GM21529 (cell line): ENCODE measurements around the gene MAPK6.

ENCODE experiments used
- ATAC-seq: cut with Tn5 transposase; IDR thresholded peaks from one replicate; pipeline ENCODE4 v1.9.1; 2021; ENCODE audit not compliant: unreplicated experiment

MAPK6 gene

DNA sequence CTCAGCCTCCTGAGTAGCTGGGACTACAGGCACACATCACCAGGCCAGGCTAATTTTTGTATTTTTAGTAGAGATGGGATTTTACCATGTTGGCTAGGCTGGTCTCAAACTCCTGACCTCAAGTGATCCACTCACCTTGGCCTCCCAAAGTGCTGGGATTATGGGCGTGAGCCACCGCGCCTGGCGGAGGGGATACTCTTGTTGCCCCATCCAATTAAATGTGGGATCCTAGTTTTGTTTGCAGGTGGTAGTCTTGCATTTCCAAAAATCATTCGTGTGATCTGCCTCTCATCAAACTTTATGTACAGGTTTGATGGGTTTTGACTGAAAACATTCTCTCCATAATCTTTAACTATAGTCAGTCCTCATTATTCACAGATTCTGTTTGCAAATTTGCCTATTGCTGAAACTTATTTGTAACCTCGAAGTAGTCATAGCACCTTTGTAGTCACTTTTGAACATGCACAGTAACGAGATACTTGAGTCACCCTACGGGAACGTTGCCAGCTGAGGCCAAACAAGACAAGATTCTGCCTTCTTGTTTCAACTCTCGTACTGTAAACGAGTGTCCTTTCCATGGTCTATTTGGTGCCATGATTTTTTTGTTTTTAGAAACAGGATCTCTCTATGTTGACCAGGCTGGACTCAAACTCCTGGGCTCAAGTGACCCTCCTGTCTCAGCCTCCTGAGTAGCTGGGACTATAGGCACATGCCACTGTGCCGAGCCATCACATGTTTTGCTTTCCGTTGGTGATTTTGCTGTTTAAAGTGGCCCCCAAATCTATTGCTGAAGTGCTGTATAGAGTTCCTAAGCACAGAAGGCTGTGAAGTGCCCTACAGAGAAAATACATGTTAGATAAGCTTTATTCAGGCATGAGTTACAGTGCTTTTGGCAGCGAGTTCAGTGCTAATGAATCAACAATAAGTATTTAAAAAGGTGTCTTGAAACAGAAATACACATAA lies 8.1 kb upstream of the MAPK6 start:
- ATAC-seq: no peak

DNA sequence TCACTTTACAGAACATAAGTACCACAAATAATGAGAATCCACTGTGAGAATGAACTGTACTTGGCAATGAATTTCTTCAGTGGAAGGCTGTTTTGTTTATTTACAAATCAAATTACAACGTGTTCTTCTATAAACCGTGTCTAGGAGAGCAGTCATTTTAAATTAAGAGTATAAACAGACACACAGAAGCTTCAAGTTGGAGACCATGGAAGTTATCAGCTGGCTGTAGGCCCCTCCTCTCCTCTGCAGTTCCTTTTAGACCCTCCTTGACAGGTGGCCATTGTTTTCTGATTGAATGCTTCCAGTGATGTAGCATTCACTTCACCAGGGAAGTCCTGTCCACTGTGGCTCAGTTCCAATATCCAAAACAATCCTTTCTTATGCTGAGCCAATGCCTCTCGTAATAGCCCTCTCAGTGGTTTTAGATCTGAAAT lies 7.3 kb upstream of the MAPK6 start:
- no peak for ATAC-seq

DNA sequence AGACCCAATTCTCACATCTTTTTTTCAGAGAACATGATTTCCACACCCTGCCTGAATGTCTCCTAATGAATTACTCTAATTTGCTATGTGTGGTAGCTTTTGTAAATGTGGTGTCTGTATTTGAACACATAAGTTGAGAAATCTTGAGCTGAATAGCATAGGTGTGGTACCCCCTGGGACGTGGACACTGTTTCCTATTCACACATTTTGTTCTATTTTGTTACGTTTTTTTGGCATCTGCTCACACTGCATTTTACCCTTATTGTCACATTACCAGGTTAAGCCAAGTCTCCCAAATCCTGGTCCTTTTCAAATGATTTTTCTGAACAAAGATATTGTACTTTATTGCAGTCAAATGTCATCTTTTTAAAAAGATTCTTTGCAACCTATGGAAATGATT lies 6.8 kb upstream of the MAPK6 start:
- no peak for ATAC-seq

DNA sequence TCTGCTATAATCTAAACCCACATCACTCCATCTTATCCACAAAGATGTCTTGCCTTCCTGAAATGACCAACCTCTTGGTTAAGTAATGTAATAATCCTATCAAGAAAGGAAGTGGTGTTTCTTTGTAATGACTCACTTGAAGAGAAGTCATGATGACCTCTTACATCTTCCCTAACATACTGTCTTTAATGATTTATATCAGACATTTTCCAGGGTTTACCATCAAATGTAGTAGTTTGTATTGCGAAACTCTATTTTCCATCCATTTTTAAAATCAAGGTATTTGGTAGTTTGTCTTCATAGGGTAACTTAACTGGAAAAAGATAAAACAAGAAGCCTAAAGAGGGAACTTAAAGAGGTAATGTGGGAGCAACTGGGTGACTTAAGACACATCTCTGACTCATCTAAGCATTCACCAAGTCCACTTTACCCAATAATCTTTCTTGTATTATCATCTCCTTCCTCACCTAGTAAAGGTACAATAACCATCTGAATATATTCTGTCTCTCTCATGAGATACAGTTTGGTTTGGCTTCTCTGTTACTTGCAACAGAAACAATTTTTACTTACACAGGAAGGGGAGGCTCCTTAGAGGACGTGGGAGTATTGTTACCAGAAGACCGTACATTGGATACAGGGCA lies 5.7 kb upstream of the MAPK6 start:
- no peak for ATAC-seq

DNA sequence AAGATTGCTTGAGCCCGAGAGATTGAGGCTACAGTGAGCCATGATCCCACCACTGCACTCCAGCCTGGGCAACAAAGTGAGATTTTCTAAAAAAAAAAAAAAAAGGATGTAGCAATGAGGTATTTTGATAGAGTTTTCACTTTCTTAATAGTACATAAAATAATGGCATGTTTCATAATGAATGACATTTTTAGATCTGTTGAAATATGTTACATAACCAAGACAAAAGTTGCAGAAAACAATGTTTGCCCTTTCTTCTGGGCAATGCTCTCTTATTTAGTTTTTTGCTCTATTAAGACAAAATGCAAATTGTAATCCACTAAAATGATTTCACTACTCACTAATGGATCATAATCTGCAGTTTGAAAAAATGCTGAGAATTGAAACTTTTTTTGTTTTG lies 4.4 kb upstream of the MAPK6 start:
- ATAC-seq: no peak

DNA sequence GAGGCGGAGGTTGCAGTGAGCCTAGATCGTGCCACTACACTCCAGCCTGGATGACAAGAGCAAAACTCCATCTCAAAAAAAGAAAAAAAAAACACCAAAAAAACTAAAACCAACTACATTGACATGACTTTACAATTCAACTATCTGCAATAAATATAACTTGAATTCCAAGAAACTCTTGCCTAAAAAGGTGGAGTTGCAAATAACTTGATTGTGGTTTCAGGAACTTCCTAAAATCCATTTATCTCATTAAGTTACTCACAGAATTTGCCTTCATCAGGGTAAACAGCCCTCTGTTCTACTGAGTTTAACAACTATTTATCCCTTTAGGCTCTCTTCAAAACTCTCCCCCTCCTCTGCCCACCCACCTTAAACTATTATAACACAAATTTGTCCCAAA lies 2.7 kb upstream of the MAPK6 start:
- ATAC-seq: no peak

DNA sequence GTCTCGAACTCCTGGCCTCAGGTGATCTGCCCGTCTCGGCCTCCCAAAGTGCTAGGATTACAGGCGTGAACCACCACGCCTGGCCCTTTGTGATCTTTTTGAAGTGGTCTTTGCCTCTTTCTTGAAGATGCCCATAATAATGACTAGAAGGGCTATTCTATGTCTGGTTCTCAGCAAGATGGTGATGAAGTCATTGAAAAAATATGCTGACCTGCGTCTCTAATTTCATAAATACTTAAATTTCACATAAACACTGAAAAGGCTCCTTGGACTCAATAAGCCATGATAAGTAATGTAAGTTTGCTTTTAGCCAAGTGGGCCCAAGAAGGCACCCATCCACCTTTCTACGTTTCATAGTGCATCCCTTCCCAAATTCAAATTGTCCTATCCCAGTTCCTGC lies 775 bp upstream of the MAPK6 start:
- ATAC-seq: no peak

DNA sequence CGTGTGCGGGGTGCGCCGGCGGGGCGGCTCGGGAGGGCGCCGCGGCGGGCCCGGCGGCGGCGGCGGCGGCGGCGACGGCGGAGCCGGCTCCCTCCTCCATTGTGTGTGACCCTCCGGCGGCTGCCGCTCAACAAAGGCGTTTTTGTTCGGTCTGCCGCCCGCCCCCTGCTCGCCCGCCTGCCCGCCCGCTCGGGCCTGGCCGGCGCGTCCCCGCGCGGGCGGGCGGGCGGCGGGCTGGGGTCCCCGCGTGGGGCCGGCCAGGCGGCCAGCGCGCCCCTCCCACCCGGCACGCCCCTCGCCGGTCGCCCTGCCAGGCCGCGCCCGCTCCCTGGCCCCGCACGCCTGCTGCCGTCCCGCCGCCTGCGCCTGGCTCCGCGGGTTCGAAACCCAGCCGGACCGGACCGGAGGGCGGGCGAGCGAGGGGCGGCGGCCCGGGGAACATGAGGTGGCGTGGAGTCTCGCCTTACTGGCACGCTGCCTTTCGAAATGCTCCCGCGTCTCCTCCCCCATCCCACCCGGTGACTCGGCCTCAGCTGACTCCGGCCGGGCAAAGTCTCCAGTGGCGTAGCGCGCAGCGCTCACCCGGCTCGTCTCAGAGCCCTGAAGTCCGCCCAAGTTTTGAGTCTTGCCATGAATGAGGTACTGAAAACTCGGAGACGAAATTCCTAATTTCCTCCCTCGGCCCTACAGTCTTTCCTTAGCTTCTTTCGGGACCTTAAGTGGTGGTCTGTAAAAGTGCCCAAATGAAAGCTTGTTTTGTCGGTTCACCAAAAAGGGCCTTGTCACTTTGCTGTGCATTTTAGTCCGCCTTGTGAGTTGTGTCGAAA lies 588 bp downstream of the MAPK6 start:
- peak; percentile 47 for ATAC-seq

DNA sequence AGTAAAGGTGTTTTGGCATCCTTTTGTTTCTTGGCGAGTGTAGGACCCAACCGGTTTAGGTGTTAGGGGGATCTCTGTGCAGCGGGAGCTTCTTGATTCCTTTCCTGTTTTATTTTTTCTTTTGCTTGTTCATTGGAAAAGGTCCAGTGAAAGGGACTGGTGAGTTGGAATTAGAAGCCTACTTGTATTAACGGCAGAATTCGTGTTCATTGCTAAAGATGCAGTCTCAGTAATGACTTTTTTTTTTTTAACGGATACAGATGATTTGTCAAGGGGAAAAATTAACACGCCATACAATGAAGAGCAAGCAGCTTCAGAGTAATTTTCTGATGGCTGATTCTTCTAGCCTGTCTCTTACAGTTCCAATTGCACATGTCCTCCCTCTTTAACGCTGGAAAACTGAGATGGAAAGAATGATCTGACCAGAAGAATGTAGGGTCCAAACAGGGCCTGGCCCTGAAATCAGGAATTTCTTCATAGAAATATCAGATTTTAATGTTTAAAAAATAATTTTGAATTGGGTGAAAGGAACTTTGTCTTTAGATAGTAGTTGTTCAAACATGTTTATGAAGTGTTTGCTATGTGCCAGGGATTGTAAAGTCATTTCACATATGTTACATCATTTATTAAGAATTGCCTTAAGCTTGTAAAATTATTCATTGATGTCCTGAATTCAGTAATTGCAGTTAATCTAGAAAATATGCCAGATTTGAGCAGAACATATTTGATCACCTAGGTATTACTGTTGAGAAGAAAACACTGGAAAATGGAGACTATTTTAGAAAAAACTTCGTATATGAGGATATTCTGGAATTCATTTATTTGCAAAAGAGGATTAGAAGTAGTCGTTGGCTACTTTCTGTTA lies 1.4 kb downstream of the MAPK6 start:
- ATAC-seq: no peak

DNA sequence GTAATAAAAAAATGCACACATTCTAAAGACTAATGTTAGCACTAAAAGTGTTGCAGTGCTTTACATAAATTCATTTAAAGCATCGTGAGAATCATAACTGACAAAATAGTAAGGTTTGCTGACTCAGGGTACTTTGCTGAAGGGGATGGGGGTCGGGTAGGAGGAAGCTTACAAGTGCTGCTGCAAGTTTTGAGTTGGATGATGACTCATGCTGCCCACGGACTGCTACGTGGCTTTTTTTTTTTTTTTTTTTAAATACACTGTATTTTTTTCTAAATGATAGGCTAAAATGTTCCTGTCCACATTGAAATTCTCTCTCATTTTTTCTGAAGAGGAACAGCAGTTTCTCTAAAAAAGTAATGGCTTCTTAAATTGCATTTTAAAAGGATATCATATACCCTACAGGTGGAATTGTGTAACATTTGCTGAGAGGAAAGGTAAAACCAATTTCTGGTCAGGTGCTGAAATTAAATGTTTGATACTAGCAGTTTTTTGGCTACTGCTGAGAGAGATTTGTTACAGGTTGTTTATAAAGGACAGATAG lies 2.2 kb downstream of the MAPK6 start:
- no peak for ATAC-seq

DNA sequence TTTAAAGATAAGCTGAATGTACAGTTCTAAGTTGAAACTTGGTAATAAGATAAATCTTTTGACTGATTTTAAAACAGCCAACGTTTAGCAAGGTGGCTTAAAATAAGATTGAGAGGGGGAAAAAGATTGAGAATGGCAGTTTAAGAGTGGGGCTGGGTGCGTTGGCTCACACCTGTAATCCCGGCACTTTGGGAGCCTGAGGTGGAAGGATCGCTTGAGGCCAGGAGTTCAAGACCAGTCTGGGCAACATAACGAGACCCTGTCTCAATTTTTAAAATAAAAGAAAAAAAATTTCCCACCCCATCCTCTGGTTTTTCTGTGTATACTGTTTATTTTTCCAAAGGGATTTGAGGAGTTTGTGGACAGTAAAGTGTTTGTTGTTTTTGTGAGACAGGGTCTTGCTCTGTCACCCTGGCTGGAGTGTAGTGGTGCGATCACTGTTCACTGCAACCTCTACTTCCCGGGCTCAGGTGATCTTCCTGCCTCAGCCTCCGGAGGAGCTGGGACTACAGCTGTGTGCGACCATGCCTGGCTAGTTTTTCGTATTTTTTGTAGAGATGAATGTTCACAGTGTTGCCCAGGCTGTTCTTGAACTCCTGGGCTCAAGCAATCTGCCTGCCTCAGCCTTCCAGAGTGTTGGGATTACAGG lies 3.0 kb downstream of the MAPK6 start:
- no peak for ATAC-seq

DNA sequence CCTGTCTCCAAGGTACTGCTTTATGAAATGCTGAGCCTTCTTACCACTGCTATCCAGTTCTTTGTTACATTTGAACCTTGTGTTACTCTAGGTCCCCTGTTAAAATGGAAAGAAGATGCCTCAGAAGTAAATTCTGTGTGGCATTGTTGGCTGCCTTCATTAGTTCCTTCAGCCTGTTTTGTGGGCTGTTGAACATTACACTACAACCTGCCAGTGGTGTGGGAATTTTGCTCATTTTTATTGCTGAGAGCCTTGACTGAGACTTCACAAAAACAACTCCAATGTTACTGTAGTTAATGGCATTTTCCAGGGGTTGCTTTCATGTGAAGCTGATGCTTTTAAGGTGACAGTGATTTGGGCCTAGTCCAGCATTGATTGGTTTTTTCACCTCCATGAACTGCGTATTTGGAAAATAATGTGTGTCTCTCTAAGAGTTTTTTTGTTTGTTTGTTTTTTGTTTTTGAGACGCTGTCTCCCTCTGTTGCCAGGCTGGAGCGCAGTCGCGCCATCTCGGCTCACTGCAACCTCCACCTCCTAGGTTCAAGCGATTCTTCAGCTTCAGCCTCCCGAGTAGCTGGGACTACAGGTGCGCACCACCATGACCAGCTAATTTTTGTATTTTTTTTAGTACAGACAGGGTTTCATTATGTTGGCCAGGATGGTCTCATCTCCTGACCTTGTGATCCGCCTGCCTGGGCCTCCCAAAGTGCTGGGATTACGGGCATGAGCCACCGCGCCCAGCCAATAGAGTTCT lies 4.3 kb downstream of the MAPK6 start:
- ATAC-seq: no peak

DNA sequence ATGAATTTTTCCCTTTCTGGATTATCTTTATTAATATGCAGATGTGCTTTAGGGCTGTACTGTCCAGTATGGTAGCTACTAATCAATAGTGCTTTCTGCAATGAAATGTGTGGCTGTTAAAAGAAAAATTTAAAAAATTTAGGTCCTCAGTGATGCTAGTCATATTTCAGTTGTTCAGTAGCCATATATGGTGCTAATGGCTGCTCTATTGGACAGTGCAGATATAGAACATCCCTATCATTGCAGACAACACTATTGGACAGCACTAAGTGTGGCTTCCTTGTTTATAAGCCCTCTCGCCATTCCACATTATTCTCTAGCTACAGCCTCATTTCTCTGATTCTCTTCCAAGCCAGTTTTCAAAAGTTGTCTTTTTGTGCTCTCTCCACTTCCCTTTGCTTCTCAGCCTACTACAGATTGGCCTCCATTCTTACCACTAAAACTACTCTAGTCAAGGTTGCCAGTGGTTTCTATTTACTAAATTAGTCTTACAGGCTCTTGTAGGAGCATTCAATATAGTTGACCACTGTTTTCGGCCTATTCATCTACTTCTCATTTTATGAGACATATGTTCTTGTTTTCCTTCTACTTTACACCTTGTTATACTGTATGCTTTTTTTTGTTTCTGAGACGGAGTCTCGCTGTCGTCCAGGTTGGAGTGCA lies 9.5 kb downstream of the MAPK6 start:
- ATAC-seq: no peak

DNA sequence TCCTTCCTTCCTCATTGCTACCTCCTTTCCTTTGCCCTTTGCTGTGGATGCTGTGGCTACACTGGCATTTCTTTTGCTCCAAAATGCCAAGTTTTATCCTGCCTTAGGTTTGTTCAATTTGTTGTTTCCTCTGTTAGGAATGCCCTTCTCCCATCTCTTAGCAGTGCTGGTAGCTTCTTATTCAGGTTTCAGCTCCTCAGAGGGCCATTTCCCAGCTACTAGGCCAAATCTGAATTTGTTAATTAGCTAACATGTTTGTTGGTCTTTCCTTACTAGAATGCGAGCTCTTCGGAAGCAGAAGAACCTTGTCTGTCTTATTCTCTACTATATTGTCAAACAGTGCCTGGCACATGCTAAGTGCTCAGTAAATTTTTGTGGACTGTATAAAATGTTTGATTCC lies 11.0 kb downstream of the MAPK6 start:
- no peak for ATAC-seq

DNA sequence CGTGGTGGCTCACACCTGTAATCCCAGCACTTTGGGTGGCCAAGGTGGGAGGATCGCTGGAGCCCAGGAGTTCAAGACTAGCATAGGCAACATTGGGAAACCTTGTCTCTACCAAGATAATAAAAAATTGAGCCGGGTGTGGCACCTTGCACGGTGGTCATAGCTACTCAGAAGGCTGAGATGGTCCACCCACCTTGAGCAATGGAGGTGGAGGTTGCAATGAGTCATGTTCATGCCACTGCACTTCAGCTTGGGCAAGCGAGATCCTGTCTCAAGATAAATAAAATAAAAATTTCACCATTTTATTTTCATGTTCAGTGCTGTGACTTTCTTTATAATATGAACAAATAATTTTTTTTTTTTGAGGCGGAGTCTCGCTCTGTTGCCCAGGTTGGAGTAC lies 12.5 kb downstream of the MAPK6 start:
- no peak for ATAC-seq

DNA sequence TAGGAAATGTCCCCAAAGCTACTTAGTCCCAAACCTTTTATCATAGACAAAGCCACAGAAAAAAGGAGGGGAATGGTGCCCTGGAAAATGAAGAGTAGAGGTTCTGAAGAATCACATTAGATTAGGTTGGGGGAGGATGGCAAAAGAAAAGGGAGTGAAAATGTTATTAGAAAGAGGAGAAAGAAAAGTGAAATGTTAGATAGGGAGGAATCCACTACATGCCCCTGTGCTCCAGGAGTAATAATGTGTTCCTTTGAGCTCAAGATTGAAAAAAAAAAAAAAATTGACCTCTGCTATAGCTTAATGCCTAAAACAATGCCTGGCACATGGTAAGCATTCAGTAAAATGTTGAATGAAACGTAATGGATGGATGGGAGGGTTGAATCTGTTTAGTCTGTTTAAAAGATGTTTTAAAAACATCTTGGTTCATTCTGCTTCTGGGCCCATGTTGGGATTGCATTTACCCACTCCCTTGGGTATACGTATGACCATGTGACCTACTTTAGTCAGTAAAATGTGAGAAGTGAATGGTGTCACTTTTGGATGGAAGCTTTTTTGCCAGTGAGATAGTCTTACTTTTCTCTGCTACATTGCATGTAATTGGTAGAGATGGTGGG lies 19.0 kb downstream of the MAPK6 start:
- no peak for ATAC-seq

DNA sequence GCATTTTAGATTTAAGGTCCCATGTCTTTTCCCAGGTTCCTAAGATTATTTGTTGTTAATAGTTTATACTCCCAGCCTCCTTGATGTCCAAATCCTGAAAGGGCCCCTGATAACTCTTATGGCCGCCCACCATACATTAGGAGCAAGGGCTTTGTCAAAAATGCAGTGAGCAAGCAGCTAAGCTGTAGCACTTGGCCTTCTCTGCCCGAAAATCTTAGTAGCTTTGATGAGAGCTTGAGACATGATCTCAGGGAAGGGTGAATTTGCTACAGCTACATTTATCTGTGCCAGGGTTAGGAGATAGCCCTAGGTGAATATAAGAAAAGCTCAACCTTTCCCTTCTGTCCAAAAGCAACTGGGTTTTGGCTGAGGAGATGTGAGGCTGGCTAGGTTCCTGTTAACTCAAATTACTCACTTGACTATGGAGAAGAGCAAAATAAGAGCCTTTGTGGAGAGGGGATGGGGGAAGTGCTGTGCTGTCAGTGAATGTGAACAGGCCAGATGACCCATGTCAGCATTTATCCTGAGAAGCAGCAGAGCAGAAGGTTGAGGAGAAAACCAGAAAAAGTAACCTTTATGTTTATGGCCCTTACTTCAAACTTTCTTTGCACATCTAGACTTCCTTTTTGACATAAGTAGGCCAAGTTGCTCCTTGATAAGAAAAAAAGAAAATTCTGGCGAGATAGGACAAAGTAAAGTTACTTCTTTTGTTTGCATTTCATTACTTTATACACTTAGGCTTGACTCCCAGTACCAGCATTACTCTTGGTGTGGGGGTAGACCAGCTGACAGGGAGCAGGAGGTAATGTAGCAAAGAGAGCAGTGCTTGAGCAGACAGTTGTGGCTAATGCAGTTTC lies 21.1 kb downstream of the MAPK6 start:
- no peak for ATAC-seq
